ENCODE measurements around the gene B3GNT5.

B3GNT5 gene

DNA sequence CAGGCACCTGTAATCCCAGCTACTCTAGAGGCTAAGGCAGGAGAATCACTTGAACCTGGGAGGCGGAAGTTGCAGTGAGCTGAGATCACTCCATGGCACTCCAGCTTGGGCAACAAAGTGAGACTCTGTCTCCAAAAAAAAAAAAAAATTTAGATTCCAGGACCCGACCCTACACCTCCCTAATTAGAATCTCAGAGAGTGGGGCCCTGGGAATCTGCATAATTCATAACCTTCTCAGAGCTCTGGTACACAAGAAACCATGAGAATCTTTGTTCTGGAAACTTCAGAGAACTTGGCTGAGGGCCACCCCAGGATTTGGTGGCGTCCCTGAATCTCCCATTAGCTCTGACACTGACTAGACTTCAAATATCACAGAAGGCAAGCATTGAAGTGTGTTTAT, 31.5 kb downstream of the B3GNT5 start:
- H2AFZ ChIP-seq (ENCODE audit: low read length) = no peak overlapping the region
- H3K9me2 ChIP-seq (replicated peaks; ENCODE audit: low read depth, low read length) = no peaks in the 10 kb centered on the region
- H3K9ac ChIP-seq (ENCODE audit: low read depth, low read length, poor library complexity, severe bottlenecking) = no peak overlapping the region
- H3K36me3 ChIP-seq (ENCODE audit: insufficient read depth, low read length) = no peaks in the 10 kb centered on the region
- peaks cover 15% of the 10 kb centered on the region for H3K4me1 ChIP-seq (ENCODE audit: insufficient read depth, low read length, poor library complexity, severe bottlenecking)
- H3K79me2 ChIP-seq (ENCODE audit: insufficient read depth, low read length) = no peaks in the 10 kb centered on the region
- no peaks in the 10 kb centered on the region for H3K9me3 ChIP-seq (ENCODE audit: insufficient read depth, low read depth, low read length)
- H3F3A ChIP-seq (ENCODE audit: low read depth) = no peaks in the 10 kb centered on the region
- no peaks in the 10 kb centered on the region for H4K20me1 ChIP-seq (ENCODE audit: insufficient read depth, low read length, poor library complexity, severe bottlenecking)
- no peak for TF ChIP-seq EZH2phosphoT487 (IDR thresholded peaks at IDR 0.05; ENCODE audit: borderline replicate concordance)
- TF ChIP-seq, protein P1, sequence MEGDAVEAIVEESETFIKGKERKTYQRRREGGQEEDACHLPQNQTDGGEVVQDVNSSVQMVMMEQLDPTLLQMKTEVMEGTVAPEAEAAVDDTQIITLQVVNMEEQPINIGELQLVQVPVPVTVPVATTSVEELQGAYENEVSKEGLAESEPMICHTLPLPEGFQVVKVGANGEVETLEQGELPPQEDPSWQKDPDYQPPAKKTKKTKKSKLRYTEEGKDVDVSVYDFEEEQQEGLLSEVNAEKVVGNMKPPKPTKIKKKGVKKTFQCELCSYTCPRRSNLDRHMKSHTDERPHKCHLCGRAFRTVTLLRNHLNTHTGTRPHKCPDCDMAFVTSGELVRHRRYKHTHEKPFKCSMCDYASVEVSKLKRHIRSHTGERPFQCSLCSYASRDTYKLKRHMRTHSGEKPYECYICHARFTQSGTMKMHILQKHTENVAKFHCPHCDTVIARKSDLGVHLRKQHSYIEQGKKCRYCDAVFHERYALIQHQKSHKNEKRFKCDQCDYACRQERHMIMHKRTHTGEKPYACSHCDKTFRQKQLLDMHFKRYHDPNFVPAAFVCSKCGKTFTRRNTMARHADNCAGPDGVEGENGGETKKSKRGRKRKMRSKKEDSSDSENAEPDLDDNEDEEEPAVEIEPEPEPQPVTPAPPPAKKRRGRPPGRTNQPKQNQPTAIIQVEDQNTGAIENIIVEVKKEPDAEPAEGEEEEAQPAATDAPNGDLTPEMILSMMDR (conservative IDR thresholded peaks at IDR 0.05; ENCODE audit: low read length) = no peak
- H3K4me3 ChIP-seq (ENCODE audit: low read length, poor library complexity, severe bottlenecking) = no peak overlapping the region
- no peaks in the 10 kb centered on the region for H3K27me3 ChIP-seq (ENCODE audit: insufficient read depth, low read length, poor library complexity, severe bottlenecking)
- H3K4me2 ChIP-seq (ENCODE audit: low read depth, low read length, poor library complexity, severe bottlenecking) = no peak overlapping the region

DNA sequence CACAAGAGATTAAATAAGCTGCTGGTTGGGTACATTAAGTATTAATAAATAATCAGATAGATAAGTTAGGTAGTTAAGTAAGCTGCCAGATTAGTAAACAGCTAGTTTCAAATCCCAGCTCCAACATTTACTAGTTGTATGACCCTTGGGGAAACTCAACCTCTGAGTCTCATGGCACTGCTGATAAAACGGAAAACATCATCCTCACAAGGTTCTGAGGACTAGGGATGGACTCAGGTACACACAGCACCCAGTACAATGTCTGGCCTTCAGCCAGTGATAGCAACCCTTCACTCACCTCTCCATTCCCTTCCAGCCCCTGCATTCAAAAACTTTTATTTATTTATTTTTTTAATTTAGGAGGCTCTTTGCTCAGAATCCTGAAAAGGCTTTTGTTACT, 32.3 kb downstream of the B3GNT5 start:
- TF ChIP-seq EZH2phosphoT487 (IDR thresholded peaks at IDR 0.05; ENCODE audit: borderline replicate concordance) = no peak
- TF ChIP-seq, protein P1 (conservative IDR thresholded peaks at IDR 0.05; ENCODE audit: low read length) = no peak
- H3K27me3 ChIP-seq (ENCODE audit: insufficient read depth, low read length, poor library complexity, severe bottlenecking) = no peaks in the 10 kb centered on the region
- peaks cover 15% of the 10 kb centered on the region for H3K4me1 ChIP-seq (ENCODE audit: insufficient read depth, low read length, poor library complexity, severe bottlenecking)
- no peaks in the 10 kb centered on the region for H3K79me2 ChIP-seq (ENCODE audit: insufficient read depth, low read length)
- H3K9me2 ChIP-seq (replicated peaks; ENCODE audit: low read depth, low read length) = no peaks in the 10 kb centered on the region
- peak overlapping the region; percentile 76 for H2AFZ ChIP-seq (ENCODE audit: low read length)
- H3F3A ChIP-seq (ENCODE audit: low read depth) = no peaks in the 10 kb centered on the region
- H3K4me3 ChIP-seq (ENCODE audit: low read length, poor library complexity, severe bottlenecking) = peak overlapping the region; percentile 57
- H4K20me1 ChIP-seq (ENCODE audit: insufficient read depth, low read length, poor library complexity, severe bottlenecking) = no peaks in the 10 kb centered on the region
- peak overlapping the region; percentile 41 for H3K9ac ChIP-seq (ENCODE audit: low read depth, low read length, poor library complexity, severe bottlenecking)
- no peaks in the 10 kb centered on the region for H3K9me3 ChIP-seq (ENCODE audit: insufficient read depth, low read depth, low read length)
- H3K4me2 ChIP-seq (ENCODE audit: low read depth, low read length, poor library complexity, severe bottlenecking) = peak overlapping the region; percentile 79
- H3K36me3 ChIP-seq (ENCODE audit: insufficient read depth, low read length) = no peaks in the 10 kb centered on the region

DNA sequence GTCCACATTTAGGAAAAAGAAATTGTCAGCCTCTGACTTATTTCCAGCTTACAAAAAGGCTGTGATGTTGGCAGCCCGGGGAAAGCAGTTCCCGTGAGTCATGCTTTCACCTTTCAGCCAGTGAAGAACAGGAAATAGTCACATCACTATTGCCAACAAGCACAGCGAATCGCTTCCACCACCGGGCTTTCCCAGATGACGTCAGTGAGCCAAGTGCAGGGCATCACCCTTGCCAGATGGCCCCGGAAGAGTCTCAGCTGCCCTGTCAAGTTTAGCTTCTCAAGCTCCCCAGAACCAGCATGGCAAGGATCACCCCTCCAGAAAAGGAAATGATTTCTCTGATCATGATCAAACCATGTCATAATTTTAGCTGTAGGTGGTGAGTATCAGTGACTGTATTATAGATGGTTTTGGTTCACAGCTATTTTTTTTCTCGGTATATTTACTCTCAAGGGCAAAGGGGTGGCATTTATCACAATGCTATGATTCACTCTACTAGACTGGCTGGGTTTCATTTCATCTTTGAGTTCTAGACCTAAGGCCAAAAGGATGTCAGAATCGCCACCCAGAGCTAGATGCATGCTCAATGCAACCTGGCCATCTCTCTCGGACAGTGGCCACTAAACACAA, 32.9 kb downstream of the B3GNT5 start:
- Histone ChIP-seq H3K9me3 (ENCODE audit: insufficient read depth, low read depth, low read length) (no peaks in the 10 kb centered on the region), H3K9ac (ENCODE audit: low read depth, low read length, poor library complexity, severe bottlenecking) (peak overlapping the region; percentile 41), H2AFZ (ENCODE audit: low read length) (peak overlapping the region; percentile 76), H3K4me3 (ENCODE audit: low read length, poor library complexity, severe bottlenecking) (peak overlapping the region; percentile 57), H3K27me3 (ENCODE audit: insufficient read depth, low read length, poor library complexity, severe bottlenecking) (no peaks in the 10 kb centered on the region), H3K36me3 (ENCODE audit: insufficient read depth, low read length) (no peaks in the 10 kb centered on the region), H3K9me2 (replicated peaks; ENCODE audit: low read depth, low read length) (no peaks in the 10 kb centered on the region), H3K4me2 (ENCODE audit: low read depth, low read length, poor library complexity, severe bottlenecking) (peak overlapping the region; percentile 79), H3K79me2 (ENCODE audit: insufficient read depth, low read length) (no peaks in the 10 kb centered on the region), H3K4me1 (ENCODE audit: insufficient read depth, low read length, poor library complexity, severe bottlenecking) (peaks cover 15% of the 10 kb centered on the region), H3F3A (ENCODE audit: low read depth) (no peaks in the 10 kb centered on the region), H4K20me1 (ENCODE audit: insufficient read depth, low read length, poor library complexity, severe bottlenecking) (no peaks in the 10 kb centered on the region)
- TF ChIP-seq, protein P1 (conservative IDR thresholded peaks at IDR 0.05; ENCODE audit: low read length) = no peak
- TF ChIP-seq EZH2phosphoT487 (IDR thresholded peaks at IDR 0.05; ENCODE audit: borderline replicate concordance) = no peak
